Mesenchymal stem cell (in vitro differentiated cells and primary cell): ENCODE data around the gene MTRFR.

Experiments
- DNase-seq: peaks from one replicate; pipeline ENCODE4 v3.0.0-alpha.2; 2013
- H2AFZ ChIP-seq: one replicate; pipeline ENCODE4 v1.6.1; 2013; ENCODE audit warnings: low read depth, mild to moderate bottlenecking, control low read depth, inconsistent platforms, low read length, moderate library complexity
- H2AK5ac ChIP-seq: 2 replicates; pipeline ENCODE4 v1.6.1; 2013; ENCODE audit warnings: low read length, moderate library complexity, mild to moderate bottlenecking, inconsistent platforms; ENCODE audit not compliant: severe bottlenecking
- H2BK120ac ChIP-seq: one replicate; pipeline ENCODE4 v1.6.1; 2013; ENCODE audit warnings: low read depth, mild to moderate bottlenecking, inconsistent platforms, low read length, moderate library complexity
- H2BK12ac ChIP-seq, 2 experiments: one replicate each; pipeline ENCODE4 v1.6.1; 2013; ENCODE audit warnings: inconsistent platforms in 2 of 2, low read length in 2 of 2, mild to moderate bottlenecking in 2 of 2, moderate library complexity in 2 of 2, control low read depth in 1 of 2
- H2BK15ac ChIP-seq: one replicate; pipeline ENCODE4 v1.6.1; 2013; ENCODE audit warnings: mild to moderate bottlenecking, low read depth, inconsistent platforms; ENCODE audit not compliant: poor library complexity, severe bottlenecking
- H2BK5ac ChIP-seq: 2 replicates; pipeline ENCODE4 v1.6.1; 2013; ENCODE audit warnings: low read depth, mild to moderate bottlenecking, low read length, control low read depth, inconsistent platforms; ENCODE audit not compliant: poor library complexity, severe bottlenecking
- H3K14ac ChIP-seq, 2 experiments: one replicate each; pipeline ENCODE4 v1.6.1; 2013; ENCODE audit warnings: inconsistent platforms in 2 of 2, low read length in 2 of 2, control low read depth in 1 of 2, mild to moderate bottlenecking in 1 of 2, moderate library complexity in 1 of 2
- H3K18ac ChIP-seq, 2 experiments: one replicate each; pipeline ENCODE4 v1.6.1; 2013; ENCODE audit warnings: inconsistent platforms in 2 of 2, low read length in 2 of 2, control low read depth in 1 of 2, low read depth in 1 of 2, mild to moderate bottlenecking in 1 of 2
- H3K23ac ChIP-seq, 2 experiments: one replicate each; pipeline ENCODE4 v1.6.1; 2013; ENCODE audit warnings: inconsistent platforms in 2 of 2, low read length in 2 of 2, mild to moderate bottlenecking in 2 of 2, moderate library complexity in 2 of 2, control low read depth in 1 of 2
- H3K27ac ChIP-seq: 2 replicates; pipeline ENCODE4 v1.5.1; 2013; ENCODE audit warnings: mild to moderate bottlenecking, moderate library complexity, low read length, control low read depth, inconsistent platforms; ENCODE audit not compliant: poor library complexity, severe bottlenecking
- H3K27me3 ChIP-seq, 2 experiments: 2 replicates each; pipeline versions ENCODE4 v1.6.1 to v1.7.0; 2013; ENCODE audit warnings: low read length in 2 of 2, mild to moderate bottlenecking in 2 of 2, moderate library complexity in 2 of 2, control low read depth in 1 of 2, inconsistent platforms in 1 of 2; ENCODE audit not compliant: control insufficient read depth in 1 of 2, insufficient read depth in 1 of 2
- H3K36me3 ChIP-seq, 2 experiments: 2 replicates each; pipeline versions ENCODE4 v1.6.1 to v1.7.0; 2013; ENCODE audit warnings: low read length in 2 of 2, control low read depth in 1 of 2, inconsistent platforms in 1 of 2, low read depth in 1 of 2, mild to moderate bottlenecking in 1 of 2; ENCODE audit not compliant: insufficient read depth in 2 of 2, control insufficient read depth in 1 of 2
- H3K4ac ChIP-seq, 2 experiments: one replicate each; pipeline ENCODE4 v1.6.1; 2013; ENCODE audit warnings: inconsistent platforms in 2 of 2, low read length in 2 of 2, mild to moderate bottlenecking in 2 of 2, moderate library complexity in 2 of 2, control low read depth in 1 of 2, low read depth in 1 of 2
- H3K4me1 ChIP-seq: 2 replicates; pipeline ENCODE4 v1.6.1; 2013; ENCODE audit warnings: low read depth, low read length, control low read depth; ENCODE audit not compliant: control insufficient read depth, insufficient read depth
- H3K4me2 ChIP-seq: 2 replicates; pipeline ENCODE4 v1.6.1; 2013; ENCODE audit warnings: low read length, mild to moderate bottlenecking, inconsistent platforms; ENCODE audit not compliant: poor library complexity, severe bottlenecking
- H3K4me3 ChIP-seq, 2 experiments: 2 replicates each; pipeline versions ENCODE4 v1.5.1 to v1.7.0; 2013; ENCODE audit warnings: low read length in 2 of 2, mild to moderate bottlenecking in 2 of 2, control low read depth in 1 of 2, low read depth in 1 of 2; ENCODE audit not compliant: insufficient read depth in 1 of 2
- H3K79me1 ChIP-seq: replicated peaks from 2 replicates; pipeline ENCODE4 v1.6.1; 2013; ENCODE audit warnings: mild to moderate bottlenecking, control low read depth, low read length, inconsistent platforms; ENCODE audit not compliant: poor library complexity, severe bottlenecking
- H3K9ac ChIP-seq: 2 replicates; pipeline ENCODE4 v1.7.0; 2013; ENCODE audit warnings: mild to moderate bottlenecking, low read length, moderate library complexity
- H3K9me3 ChIP-seq: 2 replicates; pipeline ENCODE4 v1.7.0; 2013; ENCODE audit warnings: mild to moderate bottlenecking, low read length; ENCODE audit not compliant: control insufficient read depth
- H4K8ac ChIP-seq: one replicate; pipeline ENCODE4 v1.6.1; 2013; ENCODE audit warnings: inconsistent platforms, mild to moderate bottlenecking, low read length, moderate library complexity
- H4K91ac ChIP-seq: one replicate; pipeline ENCODE4 v1.6.1; 2013; ENCODE audit warnings: mild to moderate bottlenecking, low read length, inconsistent platforms
- WGBS: methylation state at CpG from one replicate; pipeline ENCODE4 v1.1.7; 2013; ENCODE audit warnings: mixed read lengths; 5-methylcytosine and 5-hydroxymethylcytosine counted together

MTRFR gene

GRCh38 chr12:123253641-123254459, 20.6 kb downstream of the MTRFR start:
- Histone ChIP-seq H3K9ac (no peak overlapping the region), H3K14ac (no peak overlapping the region), H2BK120ac (no peak overlapping the region), H3K36me3 (peaks cover 53 to 74% of the 10 kb centered on the region in 2 experiments), H3K4me2 (no peak overlapping the region), H4K8ac (no peak overlapping the region), H2AFZ (no peak overlapping the region), H3K23ac (no peak overlapping the region), H2BK12ac (no peak overlapping the region), H2BK5ac (no peak overlapping the region), H3K4me1 (peaks cover 14% of the 10 kb centered on the region), H2BK15ac (no peak overlapping the region), H3K9me3 (no peaks in the 10 kb centered on the region), H4K91ac (no peak overlapping the region), H3K4ac (no peak overlapping the region), H3K79me1 (peaks cover 29% of the 10 kb centered on the region), H3K18ac (no peak overlapping the region), H2AK5ac (no peak overlapping the region), H3K27me3 (no peaks in the 10 kb centered on the region), H3K4me3 (no peak overlapping the region), H3K27ac (no peak overlapping the region)
- 95% methylated on average over 24 of the region's 24 CpGs for WGBS
- DNase-seq = no peak

GRCh38 chr12:123254853-123255446, 21.7 kb downstream of the MTRFR start:
- Histone ChIP-seq H3K9me3 (no peaks in the 10 kb centered on the region), H2BK120ac (no peak overlapping the region), H2BK5ac (no peak overlapping the region), H3K27ac (no peak overlapping the region), H3K23ac (no peak overlapping the region), H4K8ac (no peak overlapping the region), H4K91ac (no peak overlapping the region), H3K4me1 (peaks cover 15% of the 10 kb centered on the region), H2AFZ (no peak overlapping the region), H2AK5ac (no peak overlapping the region), H2BK15ac (no peak overlapping the region), H3K4me3 (no peak overlapping the region), H3K27me3 (no peaks in the 10 kb centered on the region), H3K9ac (no peak overlapping the region), H3K4me2 (no peak overlapping the region), H3K14ac (no peak overlapping the region), H3K36me3 (peaks cover 54 to 83% of the 10 kb centered on the region in 2 experiments), H3K4ac (no peak overlapping the region), H2BK12ac (no peak overlapping the region), H3K18ac (no peak overlapping the region), H3K79me1 (peaks cover 23% of the 10 kb centered on the region)
- 95% methylated on average over 5 of the region's 5 CpGs for WGBS
- DNase-seq = no peak

GRCh38 chr12:123258593-123258992, 25.4 kb downstream of the MTRFR start:
- H2BK120ac ChIP-seq = no peak overlapping the region
- H3K9ac ChIP-seq = no peak overlapping the region
- H3K4me2 ChIP-seq = no peak overlapping the region
- H2BK15ac ChIP-seq = no peak overlapping the region
- no peaks in the 10 kb centered on the region for H3K9me3 ChIP-seq
- H3K18ac ChIP-seq = no peak overlapping the region
- no peak overlapping the region for H3K23ac ChIP-seq
- 95% methylated on average over 2 of the region's 4 CpGs for WGBS
- no peak overlapping the region for H3K14ac ChIP-seq
- no peak for DNase-seq
- no peaks in the 10 kb centered on the region for H3K27me3 ChIP-seq
- no peak overlapping the region for H4K8ac ChIP-seq
- H3K36me3 ChIP-seq = peaks cover 64 to 91% of the 10 kb centered on the region in 2 experiments
- no peak overlapping the region for H2AFZ ChIP-seq
- H4K91ac ChIP-seq = no peak overlapping the region
- H3K79me1 ChIP-seq = peaks cover 18% of the 10 kb centered on the region
- no peak overlapping the region for H2AK5ac ChIP-seq
- H2BK5ac ChIP-seq = no peak overlapping the region
- no peak overlapping the region for H3K4me3 ChIP-seq
- H3K4ac ChIP-seq = no peak overlapping the region
- H3K27ac ChIP-seq = peak overlapping the region; percentile 11
- peaks cover 6% of the 10 kb centered on the region for H3K4me1 ChIP-seq
- H2BK12ac ChIP-seq = no peak overlapping the region

- 91% methylated on average over 9 of the region's 9 CpGs for WGBS
- Histone ChIP-seq H3K9me3 (no peaks in the 10 kb centered on the region), H4K91ac (no peak overlapping the region)
These were observed 26.8 kb downstream of the MTRFR start for GRCh38 chr12:123260081-123260480.

More at GRCh38 chr12:123260081-123260480, 26.8 kb downstream of the MTRFR start:
- H3K36me3 ChIP-seq = peaks cover 62 to 89% of the 10 kb centered on the region in 2 experiments
- H4K8ac ChIP-seq = no peak overlapping the region
- no peak for DNase-seq
- peaks cover 7% of the 10 kb centered on the region for H3K4me1 ChIP-seq
- H3K23ac ChIP-seq = no peak overlapping the region
- H3K14ac ChIP-seq = no peak overlapping the region
- no peak overlapping the region for H3K9ac ChIP-seq
- no peak overlapping the region for H2BK120ac ChIP-seq
- H3K4ac ChIP-seq = no peak overlapping the region
- H3K79me1 ChIP-seq = peaks cover 16% of the 10 kb centered on the region
- H2BK15ac ChIP-seq = no peak overlapping the region
- H2AK5ac ChIP-seq = no peak overlapping the region
- no peak overlapping the region for H2AFZ ChIP-seq
- no peak overlapping the region for H3K18ac ChIP-seq
- no peak overlapping the region for H2BK5ac ChIP-seq
- no peak overlapping the region for H3K27ac ChIP-seq
- no peak overlapping the region for H3K4me3 ChIP-seq
- no peak overlapping the region for H3K4me2 ChIP-seq
- H2BK12ac ChIP-seq = no peak overlapping the region
- H3K27me3 ChIP-seq = no peaks in the 10 kb centered on the region
